ENCODE measurements around the gene RIPOR3. TPM values are rescaled to one million over a fixed set of nuclear protein-coding genes. Genes with fewer than 3 reads are reported as not detected.
A peak's percentile ranks its signal among the peaks of the same experiment; 100 is the strongest.
"Not testable (repeated sequence)": the region's sequence is repeated elsewhere in the genome, so short reads cannot be mapped to it uniquely, and the experiment has no call there.

RIPOR3 gene
- total and polyA plus RNA-seq, 5 donors from 2014 or later = 0.69 to 1.9 (median 1.3) TPM

DNA sequence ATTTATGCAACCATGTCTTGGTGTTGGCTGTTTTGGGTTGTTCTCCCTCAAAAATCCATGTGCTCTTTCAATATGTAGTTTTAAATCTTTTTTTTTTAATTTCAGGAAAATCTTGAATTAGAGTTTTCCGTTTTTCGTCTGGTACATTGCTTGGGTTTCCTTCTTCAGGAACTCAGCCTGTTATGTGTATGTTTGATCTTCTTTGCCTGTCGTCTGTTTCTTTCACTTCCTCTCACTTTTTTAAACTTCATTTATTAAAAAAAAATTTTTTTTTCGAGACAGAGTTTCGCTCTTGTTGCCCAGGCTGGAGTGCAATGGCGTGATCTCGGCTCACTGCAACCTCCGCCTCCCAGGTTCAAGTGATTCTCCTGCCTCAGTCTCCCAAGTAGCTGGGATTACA is 151.5 kb downstream of the RIPOR3 start:
- H3K27me3 ChIP-seq (ENCODE audit: control insufficient read depth, insufficient read depth, low read length); H3K27ac ChIP-seq (ENCODE audit: insufficient read depth, low read length, poor library complexity, severe bottlenecking); DNase-seq; H3K9me3 Mint-ChIP-seq; H3K27me3 Mint-ChIP-seq; H3K4me3 ChIP-seq (ENCODE audit: low read depth, low read length); ATAC-seq (ENCODE audit: low read depth in 2 of 2); H3K9me3 ChIP-seq (ENCODE audit: control insufficient read depth in 2 of 2, low read length in 2 of 2); H3K27ac Mint-ChIP-seq: not testable (repeated sequence)
- H3K36me3 ChIP-seq (ENCODE audit: control insufficient read depth, insufficient read depth, low read length) = peaks cover 16% of the 10 kb centered on the region
- peaks cover 15% of the 10 kb centered on the region for H3K36me3 Mint-ChIP-seq
- H3K4me1 Mint-ChIP-seq = peaks cover 53 to 83% (median 66%) of the 10 kb centered on the region in 4 donors
- H3K4me3 Mint-ChIP-seq = peak overlapping the region in 1 of 4 donors; percentile 17
- peaks cover 46% of the 10 kb centered on the region for H3K4me1 ChIP-seq (ENCODE audit: control insufficient read depth, insufficient read depth, low read length, poor library complexity, severe bottlenecking)

GRCh38 chr20:50538276-50538675 is 153.1 kb downstream of the RIPOR3 start:
- ATAC-seq (ENCODE audit: low read depth in 2 of 2) = peak in 1 of 2 donors; percentile 6
- Mint-ChIP-seq H3K4me3 (peak overlapping the region in 3 of 4 donors; percentile 5 to 68 (median 22)), H3K27ac (peak overlapping the region in 2 of 3 donors; percentile 10 to 41), H3K9me3 (no peaks in the 10 kb centered on the region), H3K4me1 (peaks cover 50 to 90% (median 67%) of the 10 kb centered on the region in 4 donors), H3K36me3 (peaks cover 12% of the 10 kb centered on the region), H3K27me3 (no peaks in the 10 kb centered on the region)
- H3K27me3 ChIP-seq (ENCODE audit: control insufficient read depth, insufficient read depth, low read length) = no peaks in the 10 kb centered on the region
- H3K4me3 ChIP-seq (ENCODE audit: low read depth, low read length) = no peak overlapping the region
- peaks cover 24% of the 10 kb centered on the region for H3K36me3 ChIP-seq (ENCODE audit: control insufficient read depth, insufficient read depth, low read length)
- peaks cover 53% of the 10 kb centered on the region for H3K4me1 ChIP-seq (ENCODE audit: control insufficient read depth, insufficient read depth, low read length, poor library complexity, severe bottlenecking)
- H3K27ac ChIP-seq (ENCODE audit: insufficient read depth, low read length, poor library complexity, severe bottlenecking) = no peak overlapping the region
- no peaks in the 10 kb centered on the region for H3K9me3 ChIP-seq (ENCODE audit: control insufficient read depth in 2 of 2, low read length in 2 of 2)
- no peak for DNase-seq

DNA sequence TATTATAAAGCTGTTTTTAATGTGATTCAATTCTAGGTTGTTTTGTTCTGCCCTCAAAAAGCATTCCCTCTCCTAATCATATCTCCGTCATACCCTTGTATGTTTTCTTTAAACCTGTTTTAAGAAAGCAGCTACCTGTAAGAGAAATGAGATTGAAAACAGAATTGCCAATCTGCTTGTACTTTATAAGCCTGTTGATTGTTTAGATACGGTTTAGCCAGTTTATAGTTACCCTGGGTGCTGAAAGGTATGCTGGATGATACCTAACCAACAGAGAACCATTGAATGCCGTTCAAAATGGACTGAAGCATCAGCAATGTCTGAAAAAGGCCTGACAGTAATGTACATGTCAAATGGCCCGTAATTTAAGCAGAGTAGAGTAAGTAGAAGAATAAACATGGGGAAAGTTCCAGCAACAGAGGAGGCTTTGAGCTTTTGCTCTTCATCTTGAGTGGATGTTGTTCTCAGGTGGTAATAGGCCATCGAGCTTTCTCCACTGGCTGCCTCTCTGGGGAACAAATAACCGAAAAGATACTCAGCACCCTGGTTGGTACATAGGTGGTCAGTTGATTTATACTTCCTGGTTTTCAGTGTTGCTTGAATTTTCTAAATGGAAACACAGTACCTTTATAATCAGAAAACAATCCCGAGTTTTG is 153.7 kb downstream of the RIPOR3 start:
- Histone ChIP-seq H3K36me3 (ENCODE audit: control insufficient read depth, insufficient read depth, low read length) (peaks cover 24% of the 10 kb centered on the region), H3K9me3 (ENCODE audit: control insufficient read depth in 2 of 2, low read length in 2 of 2) (no peaks in the 10 kb centered on the region), H3K27me3 (ENCODE audit: control insufficient read depth, insufficient read depth, low read length) (no peaks in the 10 kb centered on the region), H3K4me1 (ENCODE audit: control insufficient read depth, insufficient read depth, low read length, poor library complexity, severe bottlenecking) (peaks cover 52% of the 10 kb centered on the region), H3K27ac (ENCODE audit: insufficient read depth, low read length, poor library complexity, severe bottlenecking) (no peak overlapping the region), H3K4me3 (ENCODE audit: low read depth, low read length) (no peak overlapping the region)
- Mint-ChIP-seq H3K27me3 (no peaks in the 10 kb centered on the region), H3K4me3 (peak overlapping the region in 3 of 4 donors; percentile 5 to 68 (median 22)), H3K4me1 (peaks cover 45 to 90% (median 68%) of the 10 kb centered on the region in 4 donors), H3K36me3 (peaks cover 12% of the 10 kb centered on the region), H3K9me3 (no peaks in the 10 kb centered on the region), H3K27ac (peak overlapping the region in 2 of 3 donors; percentile 10 to 41)
- ATAC-seq (ENCODE audit: low read depth in 2 of 2) (no peak), DNase-seq (no peak)

GRCh38 chr20:50536333-50536732 is 155.0 kb downstream of the RIPOR3 start:
- Mint-ChIP-seq H3K4me3 (no peak overlapping the region), H3K9me3 (no peaks in the 10 kb centered on the region), H3K36me3 (peaks cover 9% of the 10 kb centered on the region), H3K27ac (no peak overlapping the region), H3K4me1 (peaks cover 33 to 90% (median 68%) of the 10 kb centered on the region in 4 donors), H3K27me3 (no peaks in the 10 kb centered on the region)
- H3K27ac ChIP-seq (ENCODE audit: insufficient read depth, low read length, poor library complexity, severe bottlenecking) = no peak overlapping the region
- peaks cover 51% of the 10 kb centered on the region for H3K4me1 ChIP-seq (ENCODE audit: control insufficient read depth, insufficient read depth, low read length, poor library complexity, severe bottlenecking)
- no peaks in the 10 kb centered on the region for H3K9me3 ChIP-seq (ENCODE audit: control insufficient read depth in 2 of 2, low read length in 2 of 2)
- no peaks in the 10 kb centered on the region for H3K27me3 ChIP-seq (ENCODE audit: control insufficient read depth, insufficient read depth, low read length)
- ATAC-seq (ENCODE audit: low read depth in 2 of 2) = no peak
- no peak for DNase-seq
- H3K36me3 ChIP-seq (ENCODE audit: control insufficient read depth, insufficient read depth, low read length) = peaks cover 24% of the 10 kb centered on the region
- no peak overlapping the region for H3K4me3 ChIP-seq (ENCODE audit: low read depth, low read length)

Other genes with a start within 250 kb of the RIPOR3 start
- gene PTPN1, start 181.2 kb downstream of the RIPOR3 start, total RNA-seq = 76.3 TPM
- gene PTPN1, start 181.2 kb downstream of the RIPOR3 start, polyA plus RNA-seq = 10 to 100 TPM; 27.1 to 34.3 (median 30.3) TPM
- 5.0 TPM for gene PARD6B, start 40.0 kb upstream of the RIPOR3 start, total RNA-seq
- 1 to 10 TPM in 3 of 4 donors, under 1 TPM in 1; 0.79 to 1.4 (median 1.2) TPM for gene PARD6B, start 40.0 kb upstream of the RIPOR3 start, polyA plus RNA-seq
- gene BCAS4, start 103.5 kb upstream of the RIPOR3 start, total RNA-seq = 8.0 TPM
- gene BCAS4, start 103.5 kb upstream of the RIPOR3 start, polyA plus RNA-seq = 10 to 100 TPM in 3 of 4 donors, 1 to 10 TPM in 1; 8.5 to 17.6 (median 15.5) TPM
- gene ADNP, start 239.9 kb upstream of the RIPOR3 start, total RNA-seq = 61.5 TPM
- gene ADNP, start 239.9 kb upstream of the RIPOR3 start, polyA plus RNA-seq = 1 to 10 TPM; 4.9 to 8.2 (median 6.5) TPM